RKO (cell line): ENCODE results near the gene REL.

Source experiments
- DNase-seq: peaks from one replicate; pipeline ENCODE4 v3.0.0-alpha.2; 2016; ENCODE audit warnings: low spot score

Gene REL

GRCh38 chr2:60966507-60967405, 85.4 kb downstream of the REL start:
- DNase-seq = no peak

DNA sequence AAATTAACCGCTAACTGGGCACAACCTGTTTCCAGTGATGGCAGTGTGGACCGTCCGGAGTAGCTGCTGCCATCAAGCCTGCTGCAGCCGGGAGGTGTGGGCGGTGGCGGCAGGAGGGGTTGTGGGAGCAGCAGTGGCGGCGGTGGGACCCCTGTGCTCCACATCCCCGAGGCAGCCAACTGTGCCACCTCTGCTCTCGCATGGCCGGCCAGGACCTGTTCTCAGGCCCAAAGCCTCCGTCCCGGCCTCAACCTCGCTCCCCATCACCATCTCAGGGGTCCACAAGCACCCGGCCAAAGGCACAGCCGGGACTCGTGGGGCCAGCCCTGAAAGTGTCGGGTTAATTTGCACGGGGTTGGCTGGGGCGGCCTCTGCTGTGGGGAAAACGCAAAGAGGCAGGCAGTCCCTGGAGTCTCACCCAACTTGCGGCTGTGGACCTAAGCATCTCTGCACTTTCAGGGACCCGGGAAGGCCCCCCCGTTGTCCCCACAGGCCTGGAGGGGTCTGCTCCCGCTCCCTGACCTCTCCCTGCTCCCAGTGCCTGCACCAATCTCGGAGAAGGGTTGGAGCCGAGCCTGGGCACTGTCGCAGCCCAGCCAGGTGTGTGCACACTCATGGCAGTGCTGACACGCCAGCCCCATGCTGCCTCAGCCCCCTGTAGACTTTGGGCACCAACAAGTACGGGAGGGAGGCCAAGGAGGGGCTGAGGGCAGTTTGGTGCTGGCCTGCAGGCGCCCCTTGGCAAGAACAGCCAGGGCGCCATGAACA, 91.7 kb downstream of the REL start:
- no peak for DNase-seq

- DNase-seq = no peak
Observed at GRCh38 chr2:60973705-60974104, 92.3 kb downstream of the REL start.

GRCh38 chr2:60974652-60975051, 93.3 kb downstream of the REL start:
- no peak for DNase-seq
